H9 (cell line): ENCODE measurements around the gene METRNL. TPM values are rescaled to one million over a fixed set of nuclear protein-coding genes. Genes with fewer than 3 reads are reported as not detected.
"Not testable (repeated sequence)": the region's sequence is repeated elsewhere in the genome, so short reads cannot be mapped to it uniquely, and the experiment has no call there.

Experiments used
- DNase-seq: peaks from one replicate; pipeline ENCODE4 v3.0.0-alpha.2; 2017
- H2AFZ ChIP-seq: one replicate; pipeline ENCODE4 v1.6.1; 2013; ENCODE audit warnings: mild to moderate bottlenecking, low read length, control low read depth, moderate library complexity
- H2AK5ac ChIP-seq: 2 replicates; pipeline ENCODE4 v1.6.1; 2013; ENCODE audit warnings: low read length, control low read depth, mixed read lengths; ENCODE audit not compliant: insufficient read length
- H2BK120ac ChIP-seq: one replicate; pipeline ENCODE4 v1.6.1; 2013; ENCODE audit warnings: low read depth, mild to moderate bottlenecking, low read length, control low read depth, inconsistent platforms; ENCODE audit not compliant: poor library complexity, severe bottlenecking
- H2BK12ac ChIP-seq: 2 replicates; pipeline ENCODE4 v1.6.1; 2013; ENCODE audit warnings: low read length, control low read depth, mixed read lengths, low read depth; ENCODE audit not compliant: insufficient read length
- H2BK15ac ChIP-seq: 2 replicates; pipeline ENCODE4 v1.6.1; 2013; ENCODE audit warnings: low read depth, low read length, control low read depth
- H2BK20ac ChIP-seq: one replicate; pipeline ENCODE4 v1.6.1; 2013; ENCODE audit warnings: low read depth, mild to moderate bottlenecking, low read length, control low read depth, inconsistent platforms; ENCODE audit not compliant: poor library complexity, severe bottlenecking
- H2BK5ac ChIP-seq: 2 replicates; pipeline ENCODE4 v1.6.1; 2013; ENCODE audit warnings: low read length, control low read depth, mixed read lengths; ENCODE audit not compliant: insufficient read length
- H3K14ac ChIP-seq: 2 replicates; pipeline ENCODE4 v1.6.1; 2013; ENCODE audit warnings: low read length, control low read depth; ENCODE audit not compliant: insufficient read depth
- H3K18ac ChIP-seq: 2 replicates; pipeline ENCODE4 v1.6.1; 2013; ENCODE audit warnings: low read depth, mild to moderate bottlenecking, mixed read lengths, low read length, control low read depth; ENCODE audit not compliant: insufficient read length
- H3K23ac ChIP-seq: 2 replicates; pipeline ENCODE4 v1.6.1; 2013; ENCODE audit warnings: low read length, control low read depth, mixed read lengths, low read depth; ENCODE audit not compliant: insufficient read length
- H3K23me2 ChIP-seq: 2 replicates; pipeline ENCODE4 v1.6.1; 2013; ENCODE audit warnings: low read depth, mild to moderate bottlenecking, mixed read lengths, low read length, control low read depth; ENCODE audit not compliant: insufficient read length, poor library complexity, severe bottlenecking
- H3K27ac ChIP-seq: 2 replicates; pipeline ENCODE4 v1.5.1; 2013; ENCODE audit warnings: low read length, control low read depth, mixed read lengths, low read depth; ENCODE audit not compliant: insufficient read length
- H3K27me3 ChIP-seq: 2 replicates; pipeline ENCODE4 v1.6.1; 2013; ENCODE audit warnings: low read length, control low read depth, inconsistent platforms; ENCODE audit not compliant: insufficient read depth
- H3K4ac ChIP-seq: 2 replicates; pipeline ENCODE4 v1.6.1; 2013; ENCODE audit warnings: low read depth, mild to moderate bottlenecking, control low read depth, inconsistent platforms, low read length, moderate library complexity
- H3K4me1 ChIP-seq: 2 replicates; pipeline ENCODE4 v1.6.1; 2013; ENCODE audit warnings: low read length, control low read depth, inconsistent platforms; ENCODE audit not compliant: insufficient read depth
- H3K4me2 ChIP-seq: 2 replicates; pipeline ENCODE4 v1.6.1; 2013; ENCODE audit warnings: low read length, control low read depth, mixed read lengths; ENCODE audit not compliant: insufficient read length, insufficient read depth
- H3K56ac ChIP-seq: 2 replicates; pipeline ENCODE4 v1.6.1; 2013; ENCODE audit warnings: low read depth, mild to moderate bottlenecking, mixed read lengths, low read length, control low read depth; ENCODE audit not compliant: insufficient read length
- H3K79me1 ChIP-seq: 2 replicates; pipeline ENCODE4 v1.6.1; 2013; ENCODE audit warnings: low read depth, mild to moderate bottlenecking, moderate library complexity, low read length, control low read depth, inconsistent platforms; ENCODE audit not compliant: insufficient read depth, poor library complexity, severe bottlenecking
- H3K79me2 ChIP-seq: 2 replicates; pipeline ENCODE4 v1.6.1; 2013; ENCODE audit warnings: low read length, control low read depth, inconsistent platforms; ENCODE audit not compliant: insufficient read depth
- H3K9ac ChIP-seq: 2 replicates; pipeline ENCODE4 v1.6.1; 2013; ENCODE audit warnings: low read length, control low read depth, mixed read lengths; ENCODE audit not compliant: insufficient read length; ENCODE audit errors: extremely low read depth
- H3K9me3 ChIP-seq: one replicate; pipeline ENCODE4 v1.6.1; 2013; ENCODE audit warnings: low read depth, low read length, inconsistent platforms; ENCODE audit not compliant: control insufficient read depth
- H3T11ph ChIP-seq: one replicate; pipeline ENCODE4 v1.6.1; 2013; ENCODE audit warnings: mild to moderate bottlenecking, low read length, control low read depth, inconsistent platforms
- H4K20me1 ChIP-seq: one replicate; pipeline ENCODE4 v1.6.1; 2013; ENCODE audit not compliant: control insufficient read depth, insufficient read length, insufficient read depth
- H4K5ac ChIP-seq: 2 replicates; pipeline ENCODE4 v1.6.1; 2013; ENCODE audit warnings: low read depth, mild to moderate bottlenecking, mixed read lengths, low read length, control low read depth; ENCODE audit not compliant: insufficient read length
- H4K8ac ChIP-seq: replicated peaks from 2 replicates; pipeline ENCODE4 v1.6.1; 2013; ENCODE audit warnings: low read length, control low read depth, mixed read lengths, low read depth; ENCODE audit not compliant: insufficient read length
- H4K91ac ChIP-seq: 2 replicates; pipeline ENCODE4 v1.6.1; 2013; ENCODE audit warnings: low read depth, mild to moderate bottlenecking, moderate library complexity, mixed read lengths, low read length, control low read depth; ENCODE audit not compliant: insufficient read length
- H3K27ac Mint-ChIP-seq, 3 experiments: 2 replicates in 2 of 3; 3 replicates in 1 of 3; pipeline ENCODE4 v1.8.0; 2020 to 2021; ENCODE audit warnings: mixed read lengths in 3 of 3, mild to moderate bottlenecking in 1 of 3, moderate library complexity in 1 of 3
- H3K27me3 Mint-ChIP-seq: 2 replicates; pipeline ENCODE4 v1.8.0; 2021; ENCODE audit warnings: low read depth, mild to moderate bottlenecking, moderate library complexity, mixed read lengths
- H3K36me3 Mint-ChIP-seq, 3 experiments: 2 replicates in 2 of 3; 3 replicates in 1 of 3; pipeline ENCODE4 v1.8.0; 2020 to 2021; ENCODE audit warnings: low read depth in 3 of 3, mixed read lengths in 3 of 3; ENCODE audit not compliant: insufficient read depth in 1 of 3
- H3K4me1 Mint-ChIP-seq, 2 experiments: 2 replicates each; pipeline ENCODE4 v1.8.0; 2020; ENCODE audit warnings: mixed read lengths in 2 of 2
- H3K4me3 Mint-ChIP-seq, 2 experiments: 2 replicates in 1 of 2; 3 replicates in 1 of 2; pipeline ENCODE4 v1.8.0; 2020 to 2021; ENCODE audit warnings: mild to moderate bottlenecking in 2 of 2, mixed read lengths in 2 of 2, moderate library complexity in 1 of 2
- H3K9me3 Mint-ChIP-seq, 2 experiments: 2 replicates in 1 of 2; 3 replicates in 1 of 2; pipeline ENCODE4 v1.8.0; 2020; ENCODE audit warnings: mild to moderate bottlenecking in 2 of 2, mixed read lengths in 2 of 2, moderate library complexity in 1 of 2
- CTCF ChIP-seq: fragments of 200-600 bp; sonication (generic); conservative IDR thresholded peaks from 3 replicates; pipeline ENCODE4 v1.8.0; 2021; ENCODE audit warnings: antibody characterized with exemption, mild to moderate bottlenecking
- WGBS: extraction: QIAGEN DNeasy Blood & Tissue Kit; methylation state at CpG from one replicate; pipeline ENCODE4 v1.1.7; 2013; ENCODE audit warnings: missing lambda C conversion rate, low lambda C conversion rate, mixed read lengths; ENCODE audit not compliant: insufficient read length; ENCODE audit errors: extremely low coverage; 5-methylcytosine and 5-hydroxymethylcytosine counted together
- total RNA-seq: library from RNA; stranded (reverse); gene quantifications from 2 replicates; pipeline ENCODE4 v1.2.1, GENCODE V29; 2021

METRNL gene
- total RNA-seq, 1 experiment from 2014 or later = 21.4 TPM

- Histone ChIP-seq H3K18ac (no peak overlapping the region), H3K4me2 (no peak overlapping the region), H3K9ac (no peak overlapping the region), H3K9me3 (peaks cover 2% of the 10 kb centered on the region), H4K20me1 (no peaks in the 10 kb centered on the region), H3K27me3 (no peaks in the 10 kb centered on the region), H3K23ac (no peak overlapping the region), H2BK5ac (no peak overlapping the region), H3K4me1 (no peaks in the 10 kb centered on the region; the same call in 1 of the 2 replicates), H3K14ac (no peak overlapping the region), H3T11ph (no peak overlapping the region), H3K4ac (no peak overlapping the region), H2BK12ac (no peak overlapping the region), H2AFZ (no peak overlapping the region), H3K56ac (no peak overlapping the region), H2AK5ac (no peak overlapping the region), H3K23me2 (no peaks in the 10 kb centered on the region), H3K27ac (no peak overlapping the region), H2BK120ac (no peak overlapping the region), H2BK15ac (no peak overlapping the region), H2BK20ac (no peak overlapping the region), H4K91ac (no peak overlapping the region), H4K5ac (no peak overlapping the region), H3K79me1 (no peaks in the 10 kb centered on the region), H4K8ac (no peak overlapping the region), H3K79me2 (no peaks in the 10 kb centered on the region)
- no CpG with 5 or more reads among the region's 2 CpGs for WGBS
- TF ChIP-seq CTCF = no peak
- peaks cover 25 to 29% of the 10 kb centered on the region in 2 experiments for H3K9me3 Mint-ChIP-seq
- no peaks in the 10 kb centered on the region; the same call in 1 of the 2 replicates for H3K27me3 Mint-ChIP-seq
- no peak overlapping the region for H3K4me3 Mint-ChIP-seq
- no peak for DNase-seq
- H3K27ac Mint-ChIP-seq = no peak overlapping the region
- peaks cover 40 to 51% (median 43%) of the 10 kb centered on the region in 3 experiments for H3K36me3 Mint-ChIP-seq
- peaks cover 4 to 9% of the 10 kb centered on the region in 2 experiments for H3K4me1 Mint-ChIP-seq
These were observed 32.3 kb upstream of the METRNL start for GRCh38 chr17:83047182-83047478.

GRCh38 chr17:83047818-83048475 is 31.5 kb upstream of the METRNL start:
- not testable (repeated sequence) for H3K23me2 ChIP-seq, DNase-seq, H3K4ac ChIP-seq, H3K9me3 ChIP-seq, H3K56ac ChIP-seq, H3K23ac ChIP-seq, H3K27me3 Mint-ChIP-seq, H3K4me1 Mint-ChIP-seq, H3K27me3 ChIP-seq, H3T11ph ChIP-seq, H4K91ac ChIP-seq, H4K8ac ChIP-seq, H2BK15ac ChIP-seq, H3K79me2 ChIP-seq, H3K79me1 ChIP-seq, H3K27ac Mint-ChIP-seq, H2AK5ac ChIP-seq, H3K9ac ChIP-seq, H3K4me2 ChIP-seq, H3K27ac ChIP-seq, H2BK12ac ChIP-seq, H2BK20ac ChIP-seq, H4K20me1 ChIP-seq, H3K14ac ChIP-seq, H2AFZ ChIP-seq, H3K4me1 ChIP-seq, H3K18ac ChIP-seq, H3K4me3 Mint-ChIP-seq, H4K5ac ChIP-seq, H2BK120ac ChIP-seq, H2BK5ac ChIP-seq
- WGBS = no CpG with 5 or more reads among the region's 12 CpGs
- H3K36me3 Mint-ChIP-seq = peaks cover 32 to 42% (median 35%) of the 10 kb centered on the region in 3 experiments
- peaks cover 16 to 21% of the 10 kb centered on the region in 2 experiments for H3K9me3 Mint-ChIP-seq
